HUES6 (cell line): Measurements from ENCODE around the gene RPL27A.

Experiments used
- H3K27ac ChIP-seq: 2 replicates; pipeline ENCODE4 v1.7.0; 2013; ENCODE audit warnings: low read depth, mild to moderate bottlenecking, low read length, inconsistent platforms
- H3K27me3 ChIP-seq: 2 replicates; pipeline ENCODE4 v1.6.1; 2013; ENCODE audit warnings: low read length; ENCODE audit not compliant: control insufficient read depth, insufficient read depth
- H3K36me3 ChIP-seq: 2 replicates; pipeline ENCODE4 v1.6.1; 2013; ENCODE audit warnings: low read length; ENCODE audit not compliant: control insufficient read depth, insufficient read depth
- H3K4me1 ChIP-seq: 2 replicates; pipeline ENCODE4 v1.6.1; 2013; ENCODE audit warnings: low read length; ENCODE audit not compliant: control insufficient read depth, insufficient read depth
- H3K4me3 ChIP-seq: 2 replicates; pipeline ENCODE4 v1.5.1; 2013; ENCODE audit warnings: low read depth, low read length
- H3K9ac ChIP-seq: one replicate; pipeline ENCODE4 v1.6.1; 2013; ENCODE audit warnings: mild to moderate bottlenecking, low read length
- H3K9me3 ChIP-seq: 2 replicates; pipeline ENCODE4 v1.6.1; 2013; ENCODE audit warnings: low read depth, low read length; ENCODE audit not compliant: control insufficient read depth, insufficient read depth

The RPL27A gene

DNA sequence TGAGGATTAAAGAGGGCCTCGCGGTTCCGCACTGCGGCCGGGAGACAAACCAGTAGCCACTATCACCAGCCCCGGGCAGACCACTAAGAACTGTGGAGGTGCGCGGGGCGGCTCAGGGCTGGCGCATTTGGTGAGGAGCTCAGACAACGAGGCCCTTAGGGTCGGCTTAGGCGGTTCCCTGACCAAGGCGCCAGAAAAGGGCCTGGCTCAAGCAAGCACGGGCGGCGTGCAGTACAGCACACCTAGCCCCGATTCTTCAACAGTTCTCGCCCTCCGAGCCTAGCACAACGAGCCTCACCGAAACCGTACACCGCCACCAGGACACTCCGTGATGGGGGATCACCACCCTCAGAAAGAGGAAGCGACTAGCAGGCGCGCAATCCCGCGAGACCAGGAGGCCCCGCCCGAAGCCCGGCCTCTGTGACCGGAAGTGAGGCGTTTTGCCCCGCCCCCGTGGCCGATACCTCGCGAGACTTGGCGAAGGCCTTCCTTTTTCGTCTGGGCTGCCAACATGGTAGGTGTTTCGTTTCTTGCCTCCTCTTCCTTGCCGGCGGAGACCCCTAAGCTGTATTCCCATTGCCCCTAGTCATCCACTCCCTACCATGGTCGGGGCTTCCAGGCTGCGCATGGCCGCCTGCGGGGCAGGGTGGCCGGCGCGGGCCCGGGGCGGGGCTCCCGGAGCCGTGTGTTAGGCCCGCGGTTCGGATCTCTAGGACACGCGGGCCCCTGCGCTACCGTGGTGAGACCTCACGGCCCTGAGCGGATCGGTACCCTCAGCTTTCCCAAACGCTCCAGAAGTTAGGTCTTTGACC, at the start of gene RPL27A, which contains the start of gene TRIM66:
Gene RPL27A (plus strand): TSS at position 490 of the 812 bp plus-strand sequence. CDS start 22 bp downstream, at position 512.
Gene TRIM66 (minus strand): TSS at position 363 of the 812 bp plus-strand sequence. CDS start 10,391 bp downstream, outside the sequence.
- H3K36me3 ChIP-seq = peaks cover 45% of the 10 kb centered on the region

DNA sequence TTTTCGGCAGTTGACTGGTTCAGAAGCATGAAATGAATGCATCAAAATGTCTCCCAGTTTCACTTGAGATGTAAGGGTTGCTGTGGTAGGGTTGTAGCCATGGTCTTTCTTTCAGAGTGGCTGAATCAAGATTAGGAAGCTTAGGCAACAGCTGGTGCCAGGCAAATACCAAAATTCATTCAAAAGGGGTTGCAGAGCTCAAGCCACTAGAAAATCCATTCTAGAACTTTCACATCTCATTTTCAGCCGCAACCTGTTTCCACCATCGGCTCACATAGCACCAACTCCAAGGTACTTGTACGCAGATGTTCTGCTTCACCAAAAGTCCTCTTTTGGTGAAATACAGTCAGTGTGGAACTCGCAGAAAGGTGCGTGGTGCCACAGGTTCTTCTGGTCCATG, 48.1 kb upstream of the RPL27A start:
- H3K27me3 ChIP-seq = no peaks in the 10 kb centered on the region
- no peaks in the 10 kb centered on the region for H3K9me3 ChIP-seq
- H3K27ac ChIP-seq = no peak overlapping the region
- H3K36me3 ChIP-seq = peaks cover 4% of the 10 kb centered on the region
- no peak overlapping the region for H3K9ac ChIP-seq
- no peak overlapping the region for H3K4me3 ChIP-seq
- no peaks in the 10 kb centered on the region for H3K4me1 ChIP-seq

More for the DNA sequence above, at the start of gene RPL27A, which contains the start of gene TRIM66:
- Histone ChIP-seq H3K4me3 (peak within 1 kb of the TSS; percentile 88), H3K27me3 (no peaks in the 10 kb centered on the region), H3K9me3 (no peaks in the 10 kb centered on the region), H3K27ac (peak within 1 kb of the TSS; percentile 99), H3K9ac (peak within 1 kb of the TSS; percentile 98), H3K4me1 (peaks cover 19% of the 10 kb centered on the region)

- Histone ChIP-seq H3K4me1 (peaks cover 12% of the 10 kb centered on the region), H3K27me3 (no peaks in the 10 kb centered on the region), H3K36me3 (peaks cover 4% of the 10 kb centered on the region), H3K27ac (no peak overlapping the region), H3K9ac (no peak overlapping the region), H3K9me3 (no peaks in the 10 kb centered on the region), H3K4me3 (no peak overlapping the region)
Observed at GRCh38 chr11:8636127-8636526, 46.5 kb upstream of the RPL27A start.

GRCh38 chr11:8638300-8638699, 44.3 kb upstream of the RPL27A start:
- no peak overlapping the region for H3K4me3 ChIP-seq
- no peak overlapping the region for H3K27ac ChIP-seq
- no peaks in the 10 kb centered on the region for H3K9me3 ChIP-seq
- peaks cover 14% of the 10 kb centered on the region for H3K4me1 ChIP-seq
- H3K9ac ChIP-seq = no peak overlapping the region
- H3K36me3 ChIP-seq = peaks cover 4% of the 10 kb centered on the region
- H3K27me3 ChIP-seq = no peaks in the 10 kb centered on the region

- Histone ChIP-seq H3K27ac (no peak overlapping the region), H3K9me3 (no peaks in the 10 kb centered on the region), H3K4me3 (no peak overlapping the region), H3K9ac (no peak overlapping the region), H3K4me1 (peaks cover 14% of the 10 kb centered on the region), H3K27me3 (no peaks in the 10 kb centered on the region), H3K36me3 (peaks cover 4% of the 10 kb centered on the region)
Observed at GRCh38 chr11:8639655-8640054, 42.9 kb upstream of the RPL27A start.

DNA sequence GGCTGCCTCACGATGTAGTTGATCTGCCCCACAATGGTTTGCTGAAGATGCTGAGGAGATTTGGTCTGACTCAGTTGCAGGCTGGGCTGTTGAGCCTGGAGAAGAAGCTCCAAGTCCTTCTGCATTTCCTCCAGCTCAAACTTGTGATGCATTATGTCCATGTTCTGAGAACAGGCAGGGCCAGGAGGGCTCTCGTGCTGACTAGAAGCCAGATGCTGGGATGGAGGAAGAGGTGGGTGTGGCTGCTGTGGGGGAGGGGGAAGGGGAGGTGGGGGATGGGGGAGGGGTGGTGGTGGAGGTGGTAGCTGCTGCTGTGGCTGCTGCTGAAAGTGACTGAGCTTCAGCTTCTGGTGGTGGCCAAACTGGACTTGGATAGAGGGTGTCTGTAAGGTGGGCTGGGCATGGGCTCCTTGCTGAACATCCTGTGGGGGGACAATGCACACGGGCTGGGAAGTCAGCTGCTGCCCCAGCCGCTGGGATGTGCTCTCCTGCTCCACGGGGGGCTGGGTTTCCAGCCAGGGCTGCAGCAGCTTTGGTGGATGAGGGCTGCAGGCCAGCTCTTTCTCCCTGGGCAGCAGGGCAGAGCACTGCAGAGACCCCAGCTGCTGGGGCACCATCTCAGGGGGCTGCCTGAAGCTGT, 42.2 kb upstream of the RPL27A start:
- H3K36me3 ChIP-seq = peaks cover 4% of the 10 kb centered on the region
- no peak overlapping the region for H3K27ac ChIP-seq
- H3K9me3 ChIP-seq = no peaks in the 10 kb centered on the region
- H3K4me3 ChIP-seq = peak overlapping the region; percentile 28; the same call in 1 of the 2 replicates
- no peak overlapping the region for H3K9ac ChIP-seq
- no peaks in the 10 kb centered on the region for H3K27me3 ChIP-seq
- H3K4me1 ChIP-seq = peaks cover 14% of the 10 kb centered on the region

- peaks cover 14% of the 10 kb centered on the region for H3K4me1 ChIP-seq
- peaks cover 4% of the 10 kb centered on the region for H3K36me3 ChIP-seq
- H3K27ac ChIP-seq = no peak overlapping the region
- H3K4me3 ChIP-seq = no peak overlapping the region
- H3K9ac ChIP-seq = no peak overlapping the region
- H3K9me3 ChIP-seq = no peaks in the 10 kb centered on the region
- H3K27me3 ChIP-seq = no peaks in the 10 kb centered on the region
Observed at GRCh38 chr11:8641332-8641731, 41.3 kb upstream of the RPL27A start.

DNA sequence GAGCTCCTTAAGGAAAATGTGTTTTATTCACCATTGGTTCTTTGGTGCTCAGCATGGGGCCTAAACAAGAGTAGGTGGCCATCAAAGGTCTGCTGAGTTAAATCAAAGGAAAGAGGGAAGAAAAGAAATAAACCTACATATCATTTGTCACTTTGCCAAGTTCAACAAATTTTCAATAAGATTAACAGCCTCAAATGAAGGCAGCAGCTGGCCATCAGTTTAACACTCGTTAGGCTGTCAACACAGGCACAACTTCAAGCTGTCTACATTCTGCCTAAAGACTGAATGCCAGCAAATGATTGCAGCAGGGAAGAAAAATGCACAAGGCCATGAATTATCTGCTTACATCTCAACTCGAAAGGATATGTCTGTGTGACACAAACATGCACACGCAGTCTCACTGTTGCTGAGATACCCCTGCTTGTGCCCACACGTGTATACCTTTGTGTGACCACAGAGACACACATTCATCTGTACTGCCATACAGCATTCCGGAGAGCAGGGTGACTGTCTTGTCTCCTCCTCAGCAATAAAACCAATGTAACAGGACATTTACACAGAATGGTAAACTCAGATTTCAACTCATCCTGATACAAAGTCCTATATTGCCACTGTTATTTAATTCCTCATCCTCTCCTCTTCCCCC, 40.3 kb upstream of the RPL27A start:
- Histone ChIP-seq H3K4me1 (peaks cover 14% of the 10 kb centered on the region), H3K9me3 (no peaks in the 10 kb centered on the region), H3K27ac (no peak overlapping the region), H3K36me3 (peaks cover 4% of the 10 kb centered on the region), H3K9ac (no peak overlapping the region), H3K4me3 (no peak overlapping the region), H3K27me3 (no peaks in the 10 kb centered on the region)

GRCh38 chr11:8646873-8647272, 35.7 kb upstream of the RPL27A start:
- no peak overlapping the region for H3K4me3 ChIP-seq
- H3K27me3 ChIP-seq = no peaks in the 10 kb centered on the region
- no peak overlapping the region for H3K9ac ChIP-seq
- 0 out of 2 replicates have a peak, but pooled peaks cover 2% of the 10 kb centered on the region for H3K36me3 ChIP-seq
- H3K27ac ChIP-seq = no peak overlapping the region
- no peaks in the 10 kb centered on the region for H3K4me1 ChIP-seq
- H3K9me3 ChIP-seq = no peaks in the 10 kb centered on the region

DNA sequence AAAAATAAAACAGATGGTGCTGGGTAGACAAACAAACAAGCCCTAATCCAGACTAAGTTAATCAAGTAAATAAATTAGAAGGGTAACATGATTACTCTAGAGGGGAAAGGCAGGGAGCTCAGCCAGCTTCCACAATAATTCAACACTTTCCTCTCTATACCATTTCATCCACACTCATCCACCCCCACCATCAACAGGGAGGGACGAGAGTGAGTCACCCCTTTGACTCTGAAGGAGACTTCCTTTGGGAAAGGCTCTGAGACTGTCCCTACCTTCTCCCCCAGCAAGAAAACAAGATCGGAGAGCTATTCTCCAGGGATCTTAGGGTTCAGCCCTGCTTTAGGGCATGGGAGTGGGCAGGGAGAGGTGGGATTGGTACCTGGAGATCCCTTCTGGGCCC, 33.2 kb upstream of the RPL27A start:
- H3K9me3 ChIP-seq = no peaks in the 10 kb centered on the region
- H3K4me1 ChIP-seq = no peaks in the 10 kb centered on the region; the same call in 1 of the 2 replicates
- H3K9ac ChIP-seq = no peak overlapping the region
- no peak overlapping the region for H3K4me3 ChIP-seq
- no peak overlapping the region for H3K27ac ChIP-seq
- H3K27me3 ChIP-seq = no peaks in the 10 kb centered on the region
- H3K36me3 ChIP-seq = 0 out of 2 replicates have a peak, but pooled peaks cover 2% of the 10 kb centered on the region
